H9 (cell line): ENCODE measurements around the gene MAML3. TPM values are rescaled to one million over a fixed set of nuclear protein-coding genes. Genes with fewer than 3 reads are reported as not detected.

Experiments
- DNase-seq: peaks from one replicate; pipeline ENCODE4 v3.0.0-alpha.2; 2017
- H2AFZ ChIP-seq: one replicate; pipeline ENCODE4 v1.6.1; 2013; ENCODE audit warnings: mild to moderate bottlenecking, low read length, control low read depth, moderate library complexity
- H2AK5ac ChIP-seq: 2 replicates; pipeline ENCODE4 v1.6.1; 2013; ENCODE audit warnings: low read length, control low read depth, mixed read lengths; ENCODE audit not compliant: insufficient read length
- H2BK120ac ChIP-seq: one replicate; pipeline ENCODE4 v1.6.1; 2013; ENCODE audit warnings: low read depth, mild to moderate bottlenecking, low read length, control low read depth, inconsistent platforms; ENCODE audit not compliant: poor library complexity, severe bottlenecking
- H2BK12ac ChIP-seq: 2 replicates; pipeline ENCODE4 v1.6.1; 2013; ENCODE audit warnings: low read length, control low read depth, mixed read lengths, low read depth; ENCODE audit not compliant: insufficient read length
- H2BK15ac ChIP-seq: 2 replicates; pipeline ENCODE4 v1.6.1; 2013; ENCODE audit warnings: low read depth, low read length, control low read depth
- H2BK20ac ChIP-seq: one replicate; pipeline ENCODE4 v1.6.1; 2013; ENCODE audit warnings: low read depth, mild to moderate bottlenecking, low read length, control low read depth, inconsistent platforms; ENCODE audit not compliant: poor library complexity, severe bottlenecking
- H2BK5ac ChIP-seq: 2 replicates; pipeline ENCODE4 v1.6.1; 2013; ENCODE audit warnings: low read length, control low read depth, mixed read lengths; ENCODE audit not compliant: insufficient read length
- H3K14ac ChIP-seq: 2 replicates; pipeline ENCODE4 v1.6.1; 2013; ENCODE audit warnings: low read length, control low read depth; ENCODE audit not compliant: insufficient read depth
- H3K18ac ChIP-seq: 2 replicates; pipeline ENCODE4 v1.6.1; 2013; ENCODE audit warnings: low read depth, mild to moderate bottlenecking, mixed read lengths, low read length, control low read depth; ENCODE audit not compliant: insufficient read length
- H3K23ac ChIP-seq: 2 replicates; pipeline ENCODE4 v1.6.1; 2013; ENCODE audit warnings: low read length, control low read depth, mixed read lengths, low read depth; ENCODE audit not compliant: insufficient read length
- H3K23me2 ChIP-seq: 2 replicates; pipeline ENCODE4 v1.6.1; 2013; ENCODE audit warnings: low read depth, mild to moderate bottlenecking, mixed read lengths, low read length, control low read depth; ENCODE audit not compliant: insufficient read length, poor library complexity, severe bottlenecking
- H3K27ac ChIP-seq: 2 replicates; pipeline ENCODE4 v1.5.1; 2013; ENCODE audit warnings: low read length, control low read depth, mixed read lengths, low read depth; ENCODE audit not compliant: insufficient read length
- H3K27me3 ChIP-seq: 2 replicates; pipeline ENCODE4 v1.6.1; 2013; ENCODE audit warnings: low read length, control low read depth, inconsistent platforms; ENCODE audit not compliant: insufficient read depth
- H3K4ac ChIP-seq: 2 replicates; pipeline ENCODE4 v1.6.1; 2013; ENCODE audit warnings: low read depth, mild to moderate bottlenecking, control low read depth, inconsistent platforms, low read length, moderate library complexity
- H3K4me1 ChIP-seq: 2 replicates; pipeline ENCODE4 v1.6.1; 2013; ENCODE audit warnings: low read length, control low read depth, inconsistent platforms; ENCODE audit not compliant: insufficient read depth
- H3K4me2 ChIP-seq: 2 replicates; pipeline ENCODE4 v1.6.1; 2013; ENCODE audit warnings: low read length, control low read depth, mixed read lengths; ENCODE audit not compliant: insufficient read length, insufficient read depth
- H3K56ac ChIP-seq: 2 replicates; pipeline ENCODE4 v1.6.1; 2013; ENCODE audit warnings: low read depth, mild to moderate bottlenecking, mixed read lengths, low read length, control low read depth; ENCODE audit not compliant: insufficient read length
- H3K79me1 ChIP-seq: 2 replicates; pipeline ENCODE4 v1.6.1; 2013; ENCODE audit warnings: low read depth, mild to moderate bottlenecking, moderate library complexity, low read length, control low read depth, inconsistent platforms; ENCODE audit not compliant: insufficient read depth, poor library complexity, severe bottlenecking
- H3K79me2 ChIP-seq: 2 replicates; pipeline ENCODE4 v1.6.1; 2013; ENCODE audit warnings: low read length, control low read depth, inconsistent platforms; ENCODE audit not compliant: insufficient read depth
- H3K9ac ChIP-seq: 2 replicates; pipeline ENCODE4 v1.6.1; 2013; ENCODE audit warnings: low read length, control low read depth, mixed read lengths; ENCODE audit not compliant: insufficient read length; ENCODE audit errors: extremely low read depth
- H3K9me3 ChIP-seq: one replicate; pipeline ENCODE4 v1.6.1; 2013; ENCODE audit warnings: low read depth, low read length, inconsistent platforms; ENCODE audit not compliant: control insufficient read depth
- H3T11ph ChIP-seq: one replicate; pipeline ENCODE4 v1.6.1; 2013; ENCODE audit warnings: mild to moderate bottlenecking, low read length, control low read depth, inconsistent platforms
- H4K20me1 ChIP-seq: one replicate; pipeline ENCODE4 v1.6.1; 2013; ENCODE audit not compliant: control insufficient read depth, insufficient read length, insufficient read depth
- H4K5ac ChIP-seq: 2 replicates; pipeline ENCODE4 v1.6.1; 2013; ENCODE audit warnings: low read depth, mild to moderate bottlenecking, mixed read lengths, low read length, control low read depth; ENCODE audit not compliant: insufficient read length
- H4K8ac ChIP-seq: replicated peaks from 2 replicates; pipeline ENCODE4 v1.6.1; 2013; ENCODE audit warnings: low read length, control low read depth, mixed read lengths, low read depth; ENCODE audit not compliant: insufficient read length
- H4K91ac ChIP-seq: 2 replicates; pipeline ENCODE4 v1.6.1; 2013; ENCODE audit warnings: low read depth, mild to moderate bottlenecking, moderate library complexity, mixed read lengths, low read length, control low read depth; ENCODE audit not compliant: insufficient read length
- H3K27ac Mint-ChIP-seq, 3 experiments: 2 replicates in 2 of 3; 3 replicates in 1 of 3; pipeline ENCODE4 v1.8.0; 2020 to 2021; ENCODE audit warnings: mixed read lengths in 3 of 3, mild to moderate bottlenecking in 1 of 3, moderate library complexity in 1 of 3
- H3K27me3 Mint-ChIP-seq: 2 replicates; pipeline ENCODE4 v1.8.0; 2021; ENCODE audit warnings: low read depth, mild to moderate bottlenecking, moderate library complexity, mixed read lengths
- H3K36me3 Mint-ChIP-seq, 3 experiments: 2 replicates in 2 of 3; 3 replicates in 1 of 3; pipeline ENCODE4 v1.8.0; 2020 to 2021; ENCODE audit warnings: low read depth in 3 of 3, mixed read lengths in 3 of 3; ENCODE audit not compliant: insufficient read depth in 1 of 3
- H3K4me1 Mint-ChIP-seq, 2 experiments: 2 replicates each; pipeline ENCODE4 v1.8.0; 2020; ENCODE audit warnings: mixed read lengths in 2 of 2
- H3K4me3 Mint-ChIP-seq, 2 experiments: 2 replicates in 1 of 2; 3 replicates in 1 of 2; pipeline ENCODE4 v1.8.0; 2020 to 2021; ENCODE audit warnings: mild to moderate bottlenecking in 2 of 2, mixed read lengths in 2 of 2, moderate library complexity in 1 of 2
- H3K9me3 Mint-ChIP-seq, 2 experiments: 2 replicates in 1 of 2; 3 replicates in 1 of 2; pipeline ENCODE4 v1.8.0; 2020; ENCODE audit warnings: mild to moderate bottlenecking in 2 of 2, mixed read lengths in 2 of 2, moderate library complexity in 1 of 2
- WGBS: extraction: QIAGEN DNeasy Blood & Tissue Kit; methylation state at CpG from one replicate; pipeline ENCODE4 v1.1.7; 2013; ENCODE audit warnings: missing lambda C conversion rate, low lambda C conversion rate, mixed read lengths; ENCODE audit not compliant: insufficient read length; ENCODE audit errors: extremely low coverage; 5-methylcytosine and 5-hydroxymethylcytosine counted together
- total RNA-seq: library from RNA; stranded (reverse); gene quantifications from 2 replicates; pipeline ENCODE4 v1.2.1, GENCODE V29; 2021
- TF ChIP-seq, protein P1 (sequence below): fragments of 200-600 bp; sonication (generic); conservative IDR thresholded peaks from 3 replicates; pipeline ENCODE4 v1.8.0; 2021; ENCODE audit warnings: antibody characterized with exemption, mild to moderate bottlenecking

The MAML3 gene
- total RNA-seq, 1 experiment from 2014 or later: 3.9 TPM

DNA sequence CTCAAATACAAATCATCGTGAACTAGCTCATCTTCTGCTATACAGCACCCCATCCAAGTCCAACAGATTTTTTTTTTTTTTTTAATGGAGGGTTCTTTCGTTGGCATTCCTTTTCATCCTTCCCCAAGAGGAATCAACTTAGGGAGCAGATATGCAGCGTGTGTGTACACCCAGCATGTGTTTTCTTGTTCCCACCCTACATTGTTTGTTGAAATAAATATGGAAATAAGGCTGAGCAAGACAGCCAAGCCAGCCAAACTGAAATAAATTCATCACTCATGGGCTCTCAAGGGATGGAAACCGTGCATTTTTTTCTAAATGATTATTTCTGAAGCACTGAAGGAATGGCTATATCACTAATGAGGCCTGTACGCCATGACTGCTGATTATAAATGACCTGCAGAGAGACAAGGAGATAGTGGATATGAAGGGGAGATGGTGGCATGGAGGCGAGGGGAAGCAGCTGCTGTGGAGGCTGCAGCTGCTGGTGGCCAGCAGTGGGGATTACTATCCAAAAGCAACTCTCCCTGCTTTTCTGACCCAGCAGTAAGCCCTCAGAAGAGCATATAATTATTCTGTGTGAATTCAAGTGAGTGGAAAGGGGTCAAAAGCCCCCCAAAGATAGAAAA, 314.5 kb downstream of the MAML3 start:
- Mint-ChIP-seq H3K4me1 (peaks cover 19 to 27% of the 10 kb centered on the region in 2 experiments), H3K27ac (no peak overlapping the region), H3K27me3 (no peaks in the 10 kb centered on the region), H3K36me3 (0 out of 7 replicates have a peak, but pooled peaks cover 0 to 4% (median 0%) of the 10 kb centered on the region in 3 experiments), H3K4me3 (no peak overlapping the region), H3K9me3 (no peaks in the 10 kb centered on the region)
- no peak overlapping the region for H4K5ac ChIP-seq
- no peaks in the 10 kb centered on the region for H3K27me3 ChIP-seq
- DNase-seq: no peak
- H4K20me1 ChIP-seq: no peaks in the 10 kb centered on the region
- no peak overlapping the region for H3K14ac ChIP-seq
- H3K56ac ChIP-seq: no peak overlapping the region
- H3T11ph ChIP-seq: no peak overlapping the region
- peaks cover 10% of the 10 kb centered on the region; the same call in 1 of the 2 replicates for H3K4me1 ChIP-seq
- H2BK12ac ChIP-seq: no peak overlapping the region
- no peak overlapping the region for H3K4ac ChIP-seq
- no CpG with 5 or more reads among the region's 6 CpGs for WGBS
- no peaks in the 10 kb centered on the region for H3K79me2 ChIP-seq
- no peak overlapping the region for H3K23ac ChIP-seq
- H2BK15ac ChIP-seq: no peak overlapping the region
- H3K79me1 ChIP-seq: no peaks in the 10 kb centered on the region
- no peak overlapping the region for H3K27ac ChIP-seq
- no peak overlapping the region for H3K18ac ChIP-seq
- H4K8ac ChIP-seq: no peak overlapping the region
- H3K4me2 ChIP-seq: no peak overlapping the region
- H3K23me2 ChIP-seq: no peaks in the 10 kb centered on the region
- H2BK20ac ChIP-seq: no peak overlapping the region
- no peak overlapping the region for H2BK120ac ChIP-seq
- no peak overlapping the region for H2AK5ac ChIP-seq
- H2AFZ ChIP-seq: no peak overlapping the region
- no peaks in the 10 kb centered on the region for H3K9me3 ChIP-seq
- H3K9ac ChIP-seq: no peak overlapping the region
- TF ChIP-seq, protein P1, sequence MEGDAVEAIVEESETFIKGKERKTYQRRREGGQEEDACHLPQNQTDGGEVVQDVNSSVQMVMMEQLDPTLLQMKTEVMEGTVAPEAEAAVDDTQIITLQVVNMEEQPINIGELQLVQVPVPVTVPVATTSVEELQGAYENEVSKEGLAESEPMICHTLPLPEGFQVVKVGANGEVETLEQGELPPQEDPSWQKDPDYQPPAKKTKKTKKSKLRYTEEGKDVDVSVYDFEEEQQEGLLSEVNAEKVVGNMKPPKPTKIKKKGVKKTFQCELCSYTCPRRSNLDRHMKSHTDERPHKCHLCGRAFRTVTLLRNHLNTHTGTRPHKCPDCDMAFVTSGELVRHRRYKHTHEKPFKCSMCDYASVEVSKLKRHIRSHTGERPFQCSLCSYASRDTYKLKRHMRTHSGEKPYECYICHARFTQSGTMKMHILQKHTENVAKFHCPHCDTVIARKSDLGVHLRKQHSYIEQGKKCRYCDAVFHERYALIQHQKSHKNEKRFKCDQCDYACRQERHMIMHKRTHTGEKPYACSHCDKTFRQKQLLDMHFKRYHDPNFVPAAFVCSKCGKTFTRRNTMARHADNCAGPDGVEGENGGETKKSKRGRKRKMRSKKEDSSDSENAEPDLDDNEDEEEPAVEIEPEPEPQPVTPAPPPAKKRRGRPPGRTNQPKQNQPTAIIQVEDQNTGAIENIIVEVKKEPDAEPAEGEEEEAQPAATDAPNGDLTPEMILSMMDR: no peak
- H4K91ac ChIP-seq: no peak overlapping the region
- no peak overlapping the region for H2BK5ac ChIP-seq
